Keratinocyte (primary cell): Measurements from ENCODE around the gene RAB1B. TPM values are rescaled to one million over a fixed set of nuclear protein-coding genes. Genes with fewer than 3 reads are reported as not detected.

Experiments
- DNase-seq: peaks from one replicate; pipeline ENCODE4 v3.0.0-alpha.2; 2011; ENCODE audit warnings: low read depth, missing footprints, low spot score
- FAIRE-seq: peaks from 2 replicates; lab custom pipeline; 2011; peaks lifted over from hg19 to GRCh38; lab: Jason Lieb, UNC
- H2AFZ ChIP-seq: 2 replicates; pipeline ENCODE4 v1.6.0; 2012; ENCODE audit warnings: low read length, control low read depth, inconsistent platforms; ENCODE audit not compliant: control insufficient read depth
- H3K27ac ChIP-seq: 2 replicates; pipeline ENCODE4 v1.5.1; 2011; ENCODE audit warnings: low read length; ENCODE audit not compliant: control insufficient read depth, insufficient read depth
- H3K27me3 ChIP-seq: 3 replicates; pipeline ENCODE4 v1.6.0; 2011; ENCODE audit warnings: low read length; ENCODE audit not compliant: control insufficient read depth, insufficient read depth; ENCODE audit errors: extremely low read depth
- H3K36me3 ChIP-seq, 2 experiments: 2 replicates in 1 of 2; 3 replicates in 1 of 2; pipeline ENCODE4 v1.5.1; 2011; ENCODE audit warnings: low read length in 2 of 2, mild to moderate bottlenecking in 1 of 2; ENCODE audit not compliant: control insufficient read depth in 2 of 2, insufficient read depth in 2 of 2; ENCODE audit errors: extremely low read depth in 1 of 2
- H3K4me1 ChIP-seq: 3 replicates; pipeline ENCODE4 v1.5.1; 2011; ENCODE audit warnings: low read length; ENCODE audit not compliant: control insufficient read depth, insufficient read depth; ENCODE audit errors: extremely low read depth
- H3K4me2 ChIP-seq: 3 replicates; pipeline ENCODE4 v1.6.0; 2011; ENCODE audit warnings: low read depth, low read length; ENCODE audit not compliant: control insufficient read depth, insufficient read depth; ENCODE audit errors: extremely low read depth
- H3K4me3 ChIP-seq, 3 experiments: fragments of 200-600 bp in 1 of 3; sonication (generic) in 1 of 3; 2 replicates in 2 of 3; 3 replicates in 1 of 3; pipeline ENCODE4 v1.5.1; 2011 to 2016; ENCODE audit warnings: low read length in 3 of 3, mild to moderate bottlenecking in 3 of 3, control low read depth in 2 of 3, inconsistent platforms in 1 of 3, low read depth in 1 of 3, mixed read lengths in 1 of 3, mixed run types in 1 of 3, moderate library complexity in 1 of 3; ENCODE audit not compliant: control insufficient read depth in 2 of 3, insufficient read depth in 2 of 3; ENCODE audit errors: extremely low read depth in 1 of 3
- H3K79me2 ChIP-seq: 2 replicates; pipeline ENCODE4 v1.6.0; 2012; ENCODE audit warnings: low read length; ENCODE audit not compliant: control insufficient read depth, insufficient read depth
- H3K9ac ChIP-seq: 3 replicates; pipeline ENCODE4 v1.6.0; 2011; ENCODE audit warnings: low read length; ENCODE audit not compliant: control insufficient read depth, insufficient read depth; ENCODE audit errors: extremely low read depth
- H3K9me1 ChIP-seq: 3 replicates; pipeline ENCODE4 v1.6.0; 2011; ENCODE audit warnings: low read length; ENCODE audit not compliant: control insufficient read depth, insufficient read depth; ENCODE audit errors: extremely low read depth
- H3K9me3 ChIP-seq: 2 replicates; pipeline ENCODE4 v1.5.1; 2012; ENCODE audit warnings: low read depth, low read length; ENCODE audit not compliant: control insufficient read depth
- H4K20me1 ChIP-seq: 3 replicates; pipeline ENCODE4 v1.6.0; 2011; ENCODE audit warnings: low read length; ENCODE audit not compliant: control insufficient read depth, insufficient read depth; ENCODE audit errors: extremely low read depth
- EZH2 ChIP-seq: IDR thresholded peaks from one replicate; pipeline ENCODE4 v1.6.1; 2012; ENCODE audit warnings: inconsistent platforms, mild to moderate bottlenecking, low read length, moderate library complexity
- dilution Hi-C: fragments of 300-500 bp; cut with MboI; formaldehyde crosslinking; loops from one replicate; pipeline ENCODE4 v1.7.0; 2020; ENCODE audit warnings: low sequenced_read_pairs; ENCODE audit not compliant: extremely low pct_ligation_motif_present
- polyA plus RNA-seq, 5 experiments: library from polyadenylated mRNA; depleted of rRNA in 3 of 5; stranded (reverse) in 3 of 5; stranded (forward) in 1 of 5; unstranded in 1 of 5; fragments of >200 nt; gene quantifications; 1 replicate in 1 of 5; 2 replicates in 3 of 5; 3 replicates in 1 of 5; pipeline versions ENCODE4 v1.2.1 to v1.2.3, GENCODE V29; 2011 to 2012; ENCODE audit warnings: missing spikeins in 2 of 5, low read depth in 1 of 5, low replicate concordance in 1 of 5
- TF ChIP-seq, protein P1 (sequence below), 3 experiments: IDR thresholded peaks in 1 of 3; conservative IDR thresholded peaks in 1 of 3; optimal IDR thresholded peaks in 1 of 3; 2 replicates in 2 of 3; 3 replicates in 1 of 3; pipeline versions ENCODE3 to v1.5.1; 2011; ENCODE audit warnings: low read length in 3 of 3, mild to moderate bottlenecking in 3 of 3, moderate library complexity in 2 of 3, control low read depth in 1 of 3, inconsistent platforms in 1 of 3; ENCODE audit not compliant: insufficient read depth in 2 of 3; ENCODE audit errors: extremely low read depth in 1 of 3

RAB1B gene
- polyA plus RNA-seq, 1 donor (not counting 4 experiments of a cell fraction or from before 2014, with no cell fraction given), result 133 TPM

DNA sequence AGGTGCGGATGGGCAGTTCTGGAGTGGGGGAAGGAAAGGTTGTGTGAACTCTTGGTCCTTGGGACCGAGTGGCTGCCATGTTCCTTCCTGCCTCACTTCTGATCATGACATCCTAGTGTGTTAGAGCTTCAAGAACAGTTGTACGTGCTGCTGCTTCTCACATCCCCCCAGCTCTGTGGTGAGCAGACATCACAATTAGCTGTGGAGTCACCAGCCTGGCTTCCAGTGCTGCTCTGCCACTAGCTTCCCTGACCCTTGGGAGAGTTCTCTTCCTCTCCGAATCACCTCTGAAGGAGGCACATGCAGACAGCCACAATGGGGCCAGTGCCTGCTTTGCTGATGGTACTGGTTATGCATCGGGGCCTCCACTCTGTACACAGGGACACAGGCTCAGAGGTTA, 6.2 kb upstream of the RAB1B start:
- no peak overlapping the region for H3K27ac ChIP-seq
- no peak for FAIRE-seq
- H3K4me3 ChIP-seq, result no peak overlapping the region
- no peaks in the 10 kb centered on the region for H3K9me1 ChIP-seq
- peaks cover 7% of the 10 kb centered on the region for H3K4me1 ChIP-seq
- no peak overlapping the region for H2AFZ ChIP-seq
- DNase-seq, result no peak
- no peak for TF ChIP-seq EZH2
- TF ChIP-seq, protein P1, sequence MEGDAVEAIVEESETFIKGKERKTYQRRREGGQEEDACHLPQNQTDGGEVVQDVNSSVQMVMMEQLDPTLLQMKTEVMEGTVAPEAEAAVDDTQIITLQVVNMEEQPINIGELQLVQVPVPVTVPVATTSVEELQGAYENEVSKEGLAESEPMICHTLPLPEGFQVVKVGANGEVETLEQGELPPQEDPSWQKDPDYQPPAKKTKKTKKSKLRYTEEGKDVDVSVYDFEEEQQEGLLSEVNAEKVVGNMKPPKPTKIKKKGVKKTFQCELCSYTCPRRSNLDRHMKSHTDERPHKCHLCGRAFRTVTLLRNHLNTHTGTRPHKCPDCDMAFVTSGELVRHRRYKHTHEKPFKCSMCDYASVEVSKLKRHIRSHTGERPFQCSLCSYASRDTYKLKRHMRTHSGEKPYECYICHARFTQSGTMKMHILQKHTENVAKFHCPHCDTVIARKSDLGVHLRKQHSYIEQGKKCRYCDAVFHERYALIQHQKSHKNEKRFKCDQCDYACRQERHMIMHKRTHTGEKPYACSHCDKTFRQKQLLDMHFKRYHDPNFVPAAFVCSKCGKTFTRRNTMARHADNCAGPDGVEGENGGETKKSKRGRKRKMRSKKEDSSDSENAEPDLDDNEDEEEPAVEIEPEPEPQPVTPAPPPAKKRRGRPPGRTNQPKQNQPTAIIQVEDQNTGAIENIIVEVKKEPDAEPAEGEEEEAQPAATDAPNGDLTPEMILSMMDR (optimal IDR thresholded peaks at IDR 0.05 in 1 of 3, IDR thresholded peaks at IDR 0.05 in 1 of 3, conservative IDR thresholded peaks at IDR 0.05 in 1 of 3; ENCODE audit: extremely low read depth in 1 of 3, insufficient read depth in 2 of 3, low read length in 3 of 3), result no peak
- H3K4me2 ChIP-seq, result no peak overlapping the region
- peaks cover 13% of the 10 kb centered on the region for H3K79me2 ChIP-seq
- H3K27me3 ChIP-seq, result no peaks in the 10 kb centered on the region
- H3K9ac ChIP-seq, result no peak overlapping the region
- H4K20me1 ChIP-seq, result peaks cover 2% of the 10 kb centered on the region
- no peaks in the 10 kb centered on the region for H3K9me3 ChIP-seq
- dilution Hi-C loops, result no loop called here
- peaks cover 43 to 46% of the 10 kb centered on the region in 2 experiments for H3K36me3 ChIP-seq

DNA sequence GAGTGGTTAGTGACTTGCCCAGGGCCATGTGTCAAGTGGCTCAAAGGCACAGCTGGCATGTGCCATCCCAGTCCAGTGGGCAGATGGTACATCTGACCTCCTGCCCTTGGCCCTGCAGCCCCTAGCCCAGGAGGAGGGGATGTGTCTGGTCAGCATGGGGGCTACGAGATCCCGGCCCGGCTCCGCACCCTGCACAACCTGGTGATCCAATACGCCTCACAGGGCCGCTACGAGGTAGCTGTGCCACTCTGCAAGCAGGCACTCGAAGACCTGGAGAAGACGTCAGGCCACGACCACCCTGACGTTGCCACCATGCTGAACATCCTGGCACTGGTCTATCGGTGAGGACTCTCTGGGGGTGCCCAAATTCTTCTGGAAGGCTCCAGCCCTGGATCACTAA, 5.7 kb upstream of the RAB1B start:
- Histone ChIP-seq H4K20me1 (peaks cover 2% of the 10 kb centered on the region), H3K4me3 (no peak overlapping the region), H3K4me1 (peaks cover 7% of the 10 kb centered on the region), H3K36me3 (peaks cover 43 to 46% of the 10 kb centered on the region in 2 experiments), H3K4me2 (no peak overlapping the region), H2AFZ (no peak overlapping the region), H3K9me1 (no peaks in the 10 kb centered on the region), H3K79me2 (peaks cover 13% of the 10 kb centered on the region), H3K27ac (no peak overlapping the region), H3K9ac (no peak overlapping the region), H3K27me3 (no peaks in the 10 kb centered on the region), H3K9me3 (no peaks in the 10 kb centered on the region)
- DNase-seq (no peak), FAIRE-seq (no peak)
- TF ChIP-seq, protein P1 (optimal IDR thresholded peaks at IDR 0.05 in 1 of 3, IDR thresholded peaks at IDR 0.05 in 1 of 3, conservative IDR thresholded peaks at IDR 0.05 in 1 of 3; ENCODE audit: extremely low read depth in 1 of 3, insufficient read depth in 2 of 3, low read length in 3 of 3), result no peak
- no peak for TF ChIP-seq EZH2
- dilution Hi-C loops, result no loop called here
